ENCODE measurements around the gene SPDYE6.

- TF ChIP-seq CTCF (IDR thresholded peaks at IDR 0.05) (no peak), POLR2A (IDR thresholded peaks at IDR 0.05) (no peak)
These were observed 38.8 kb downstream of the SPDYE6 start for GRCh38 chr7:102317231-102318059.
